ENCODE measurements around the gene DDX10. TPM values are rescaled to one million over a fixed set of nuclear protein-coding genes. Genes with fewer than 3 reads are reported as not detected.

Gene DDX10
- polyA plus RNA-seq, 1 experiment, result 11.0 TPM

GRCh38 chr11:108680271-108680670 is 15.4 kb downstream of the DDX10 start:
- Histone ChIP-seq H3K27me3 (ENCODE audit: control insufficient read depth, insufficient read depth, low read length) (no peaks in the 10 kb centered on the region), H3K36me3 (ENCODE audit: control insufficient read depth, insufficient read depth, low read length) (0 out of 2 replicates have a peak, but pooled peaks cover 2% of the 10 kb centered on the region), H3K4me3 (ENCODE audit: low read depth, low read length) (no peak overlapping the region)
- no peak for DNase-seq (ENCODE audit: low read depth)
- ChIA-PET POLR2A (no interaction called here), CTCF (no interaction called here)
- TF ChIP-seq CTCF (IDR thresholded peaks at IDR 0.05; ENCODE audit: insufficient read depth, low read depth, low read length), result no peak

GRCh38 chr11:108685419-108686130 is 20.7 kb downstream of the DDX10 start:
- CTCF ChIA-PET, result interaction anchor here (0.6 to 1.9 kb wide), 2 partner anchors 12 to 31 kb away, joined by 3 to 8 read pairs; no protein-coding TSS in a partner anchor
- POLR2A ChIA-PET, result no interaction called here

GRCh38 chr11:108693852-108694251 is 29.0 kb downstream of the DDX10 start:
- POLR2A ChIA-PET, result no interaction called here
- no peak for TF ChIP-seq CTCF (IDR thresholded peaks at IDR 0.05; ENCODE audit: insufficient read depth, low read depth, low read length)
- CTCF ChIA-PET, result no interaction called here
- no peak for DNase-seq (ENCODE audit: low read depth)
- no peak overlapping the region for H3K4me3 ChIP-seq (ENCODE audit: low read depth, low read length)
- H3K27me3 ChIP-seq (ENCODE audit: control insufficient read depth, insufficient read depth, low read length), result no peaks in the 10 kb centered on the region
- H3K36me3 ChIP-seq (ENCODE audit: control insufficient read depth, insufficient read depth, low read length), result 0 out of 2 replicates have a peak, but pooled peaks cover 4% of the 10 kb centered on the region

More at GRCh38 chr11:108685419-108686130, 20.7 kb downstream of the DDX10 start:
- H3K4me3 ChIP-seq (ENCODE audit: low read depth, low read length), result no peak overlapping the region
- 0 out of 2 replicates have a peak, but pooled peaks cover 2% of the 10 kb centered on the region for H3K36me3 ChIP-seq (ENCODE audit: control insufficient read depth, insufficient read depth, low read length)
- no peaks in the 10 kb centered on the region for H3K27me3 ChIP-seq (ENCODE audit: control insufficient read depth, insufficient read depth, low read length)
- no peak for DNase-seq (ENCODE audit: low read depth)
- no peak for TF ChIP-seq CTCF (IDR thresholded peaks at IDR 0.05; ENCODE audit: insufficient read depth, low read depth, low read length)

GRCh38 chr11:108694846-108695245 is 30.0 kb downstream of the DDX10 start:
- DNase-seq (ENCODE audit: low read depth), result no peak
- POLR2A ChIA-PET, result interaction anchor here (0.6 kb wide), 1 partner anchor 1374 kb away, joined by 3 read pairs; no protein-coding TSS in a partner anchor
- no peak for TF ChIP-seq CTCF (IDR thresholded peaks at IDR 0.05; ENCODE audit: insufficient read depth, low read depth, low read length)
- CTCF ChIA-PET, result interaction anchor here (0.6 to 0.7 kb wide), 4 partner anchors 292 to 1729 kb away, joined by 3 to 4 read pairs (median 3); no protein-coding TSS in a partner anchor
- 0 out of 2 replicates have a peak, but pooled peaks cover 4% of the 10 kb centered on the region for H3K36me3 ChIP-seq (ENCODE audit: control insufficient read depth, insufficient read depth, low read length)
- H3K4me3 ChIP-seq (ENCODE audit: low read depth, low read length), result no peak overlapping the region
- H3K27me3 ChIP-seq (ENCODE audit: control insufficient read depth, insufficient read depth, low read length), result no peaks in the 10 kb centered on the region

GRCh38 chr11:108697872-108698473 is 33.1 kb downstream of the DDX10 start:
- ChIA-PET CTCF (interaction anchor here (0.6 to 3.7 kb wide), 35 partner anchors 9 to 1246 kb away, joined by 3 to 20 read pairs (median 3); no protein-coding TSS in a partner anchor), POLR2A (interaction anchor here (0.6 kb wide), 1 partner anchor 658 kb away, joined by 3 read pairs; no protein-coding TSS in a partner anchor)
- no peaks in the 10 kb centered on the region for H3K27me3 ChIP-seq (ENCODE audit: control insufficient read depth, insufficient read depth, low read length)
- H3K36me3 ChIP-seq (ENCODE audit: control insufficient read depth, insufficient read depth, low read length), result no peaks in the 10 kb centered on the region
- H3K4me3 ChIP-seq (ENCODE audit: low read depth, low read length), result no peak overlapping the region
- no peak for DNase-seq (ENCODE audit: low read depth)
- peak; percentile 98 for TF ChIP-seq CTCF (IDR thresholded peaks at IDR 0.05; ENCODE audit: insufficient read depth, low read depth, low read length)
